Mammary epithelial cell (primary cell): ENCODE results near the gene SLC1A2.

Experiments used
- EZH2 ChIP-seq: IDR thresholded peaks from 2 replicates; pipeline ENCODE4 v1.6.1; 2012; ENCODE audit warnings: low read length, inconsistent platforms, borderline replicate concordance
- TF ChIP-seq, protein P1 (sequence below), 2 donors: IDR thresholded peaks in 1 of 2; conservative IDR thresholded peaks in 1 of 2; 2 replicates each; pipeline ENCODE4 v1.5.1; 2011 to 2012; ENCODE audit warnings: inconsistent platforms in 2 of 2, low read length in 2 of 2, mild to moderate bottlenecking in 2 of 2, control low read depth in 1 of 2, low read depth in 1 of 2; ENCODE audit not compliant: insufficient read depth in 1 of 2; ENCODE audit errors: extremely low read depth in 1 of 2

DNA sequence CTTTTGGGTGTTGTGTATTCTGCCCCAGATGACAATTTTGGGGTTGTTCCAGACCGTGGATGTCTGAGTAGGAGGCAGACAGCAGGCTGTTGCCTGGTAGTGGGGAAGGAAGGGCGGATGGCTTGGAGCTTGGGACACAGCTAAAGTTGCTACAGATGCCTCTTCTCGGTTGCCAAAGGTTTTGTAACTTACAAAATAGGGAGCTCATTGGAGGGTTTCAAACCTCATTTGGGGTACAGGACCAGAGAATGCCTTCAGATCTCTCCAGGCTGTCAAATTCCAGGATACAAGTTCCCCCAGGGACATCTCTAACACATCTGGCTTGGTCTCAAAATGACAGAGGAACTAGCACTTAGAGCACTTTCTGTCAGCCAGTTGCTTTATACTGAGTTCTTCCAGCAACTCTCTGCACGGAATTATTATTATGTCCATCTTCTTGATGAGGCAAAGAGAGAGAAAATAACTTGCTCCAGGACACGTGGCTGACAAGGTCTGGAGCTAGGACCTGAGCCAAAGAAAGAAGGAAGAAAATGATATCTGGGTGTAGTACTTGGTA, 56.0 kb downstream of the SLC1A2 start:
- TF ChIP-seq, protein P1, sequence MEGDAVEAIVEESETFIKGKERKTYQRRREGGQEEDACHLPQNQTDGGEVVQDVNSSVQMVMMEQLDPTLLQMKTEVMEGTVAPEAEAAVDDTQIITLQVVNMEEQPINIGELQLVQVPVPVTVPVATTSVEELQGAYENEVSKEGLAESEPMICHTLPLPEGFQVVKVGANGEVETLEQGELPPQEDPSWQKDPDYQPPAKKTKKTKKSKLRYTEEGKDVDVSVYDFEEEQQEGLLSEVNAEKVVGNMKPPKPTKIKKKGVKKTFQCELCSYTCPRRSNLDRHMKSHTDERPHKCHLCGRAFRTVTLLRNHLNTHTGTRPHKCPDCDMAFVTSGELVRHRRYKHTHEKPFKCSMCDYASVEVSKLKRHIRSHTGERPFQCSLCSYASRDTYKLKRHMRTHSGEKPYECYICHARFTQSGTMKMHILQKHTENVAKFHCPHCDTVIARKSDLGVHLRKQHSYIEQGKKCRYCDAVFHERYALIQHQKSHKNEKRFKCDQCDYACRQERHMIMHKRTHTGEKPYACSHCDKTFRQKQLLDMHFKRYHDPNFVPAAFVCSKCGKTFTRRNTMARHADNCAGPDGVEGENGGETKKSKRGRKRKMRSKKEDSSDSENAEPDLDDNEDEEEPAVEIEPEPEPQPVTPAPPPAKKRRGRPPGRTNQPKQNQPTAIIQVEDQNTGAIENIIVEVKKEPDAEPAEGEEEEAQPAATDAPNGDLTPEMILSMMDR (conservative IDR thresholded peaks at IDR 0.05 in 1 of 2, IDR thresholded peaks at IDR 0.05 in 1 of 2; ENCODE audit: extremely low read depth in 1 of 2, insufficient read depth in 1 of 2, low read depth in 1 of 2, low read length in 2 of 2) = no peak
- no peak for TF ChIP-seq EZH2
